CD4-positive, alpha-beta T cell treated with Interleukin-1 beta for 1 hour (primary cell): ENCODE data around the gene RPH3AL.

Source experiments
- DNase-seq, 2 donors: peaks; one replicate each; pipeline ENCODE4 v3.0.0-alpha.2; 2020 to 2022

RPH3AL gene

GRCh38 chr17:193841-194806 lies 158.5 kb downstream of the RPH3AL start:
- no peak for DNase-seq

DNA sequence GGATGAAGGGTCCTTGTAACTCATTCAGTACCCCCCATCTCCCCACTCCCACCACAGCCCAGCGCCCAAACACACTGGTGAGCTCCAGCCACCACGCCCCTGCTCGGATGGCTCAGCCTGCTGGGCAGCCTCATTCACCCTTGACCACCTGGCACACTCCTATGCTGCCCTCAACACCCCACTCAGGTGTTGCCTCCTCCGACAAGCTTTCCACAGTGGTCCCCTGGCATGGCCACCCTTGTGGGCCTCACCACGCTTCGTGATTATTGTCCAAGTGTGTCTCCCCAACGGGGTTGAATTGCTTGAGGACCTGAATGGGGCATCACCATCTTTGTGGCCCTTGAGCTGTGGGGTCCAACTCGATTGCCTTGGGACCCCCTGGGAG lies 159.2 kb downstream of the RPH3AL start:
- no peak for DNase-seq

DNA sequence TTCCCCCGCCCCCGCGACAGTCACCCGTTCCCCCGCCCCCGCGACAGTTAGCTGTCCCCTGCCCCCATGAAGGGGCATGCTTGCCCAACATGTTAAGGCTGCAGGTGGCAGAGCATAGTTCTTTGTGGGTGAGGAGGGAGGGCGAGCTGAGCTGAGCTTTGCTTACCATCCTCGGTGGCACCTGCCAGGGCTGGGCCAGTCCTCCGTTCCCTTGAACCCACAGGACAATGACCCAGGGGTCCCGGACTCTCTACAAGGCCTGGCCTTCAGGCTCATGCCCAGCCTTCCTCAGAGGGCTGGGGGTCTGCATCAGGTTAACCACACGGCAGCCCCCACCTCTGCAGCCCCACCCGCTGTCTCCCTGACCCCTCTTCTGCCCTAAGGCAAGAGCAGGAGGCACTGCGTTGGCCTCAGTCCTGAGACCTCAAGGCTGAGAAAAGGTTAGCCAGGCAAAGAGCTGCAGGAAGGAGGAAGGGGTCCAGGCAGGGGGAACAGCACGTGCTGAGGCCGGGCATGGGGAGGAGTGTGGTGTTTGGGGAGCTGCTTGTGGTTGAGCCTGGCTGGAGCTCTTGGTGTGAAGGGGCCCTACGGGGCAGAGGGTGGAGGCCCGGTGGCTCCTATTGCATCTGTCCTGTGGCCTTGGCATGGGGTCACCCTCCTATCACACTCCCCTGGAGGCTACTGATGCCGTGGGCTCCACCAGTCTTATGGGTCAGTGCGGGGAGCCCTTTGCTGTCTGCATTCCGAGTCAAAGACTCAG lies 159.8 kb downstream of the RPH3AL start:
- DNase-seq: no peak

DNA sequence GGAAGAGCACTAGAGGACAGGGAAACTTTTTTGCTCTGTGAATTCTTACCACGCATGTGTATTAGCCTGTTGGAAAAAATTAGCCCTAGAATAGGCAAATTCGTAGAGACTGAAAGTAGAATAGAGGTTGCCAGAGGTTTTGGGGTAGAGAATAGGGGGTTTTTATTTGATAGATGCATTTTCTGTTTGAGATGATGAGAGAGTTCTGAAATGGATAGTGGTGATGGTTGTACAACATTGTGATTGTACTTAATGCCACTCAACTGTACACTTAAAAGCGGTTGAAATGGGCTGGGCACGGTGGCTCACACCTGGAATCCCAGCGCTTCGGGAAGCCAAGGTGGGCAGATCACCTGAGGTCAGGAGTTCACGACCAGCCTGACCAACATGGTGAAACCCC lies 163.2 kb downstream of the RPH3AL start:
- no peak for DNase-seq

GRCh38 chr17:187130-187529 lies 165.5 kb downstream of the RPH3AL start:
- no peak for DNase-seq

GRCh38 chr17:185445-186138 lies 167.0 kb downstream of the RPH3AL start:
- peak in 1 of 2 donors; percentile 19 for DNase-seq

DNA sequence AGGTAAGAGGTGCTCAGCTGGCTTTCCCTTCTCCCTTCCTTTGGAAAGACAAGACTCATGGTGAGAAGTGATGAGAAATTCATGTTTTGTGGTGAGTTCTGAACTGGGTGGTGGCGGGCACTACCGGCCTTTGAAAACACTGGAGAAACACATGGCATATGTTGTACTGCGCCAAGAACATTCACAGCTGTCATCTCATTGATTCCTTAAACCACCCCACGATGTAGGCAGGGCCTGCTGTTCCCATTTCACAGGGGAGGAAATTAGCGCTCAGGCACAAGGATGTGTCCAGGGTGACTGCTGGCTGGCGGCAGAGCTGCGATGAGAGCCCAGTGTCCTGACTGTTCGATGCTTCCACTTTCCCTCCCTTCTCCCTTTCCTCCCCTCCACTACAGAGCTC lies 169.6 kb downstream of the RPH3AL start:
- no peak for DNase-seq

DNA sequence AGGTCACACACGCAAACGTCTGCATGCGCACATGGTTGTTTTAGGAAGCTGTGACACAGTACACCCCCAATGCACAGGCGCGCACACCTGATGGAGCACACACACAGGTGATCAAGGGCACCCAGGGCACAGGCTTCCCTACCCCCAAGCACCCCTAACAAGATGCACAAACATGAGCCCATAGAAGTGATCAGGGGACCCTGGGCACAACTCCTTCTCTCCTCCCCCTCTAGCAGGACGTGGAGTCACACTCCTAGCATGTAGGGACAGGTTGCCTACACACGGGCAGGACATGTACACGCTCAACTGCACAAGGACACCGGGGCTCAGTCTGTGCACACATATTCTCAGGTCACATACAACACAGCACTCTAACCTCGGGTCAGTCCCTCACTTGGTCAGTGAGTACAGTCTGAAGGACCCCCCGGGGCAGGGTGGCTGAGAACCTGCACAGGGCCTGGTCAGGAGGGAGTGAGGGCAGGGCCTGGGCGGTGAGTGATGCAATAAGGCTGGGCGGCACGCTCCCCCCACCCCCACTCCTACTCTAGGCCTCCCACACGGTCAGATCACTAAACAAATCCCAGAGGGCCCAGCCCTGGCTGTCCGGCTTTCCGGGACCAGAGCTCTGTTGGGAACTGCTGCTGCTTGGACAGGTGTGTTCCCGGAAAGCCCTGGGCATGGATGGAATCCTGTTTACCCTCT lies 170.4 kb downstream of the RPH3AL start:
- DNase-seq: no peak

DNA sequence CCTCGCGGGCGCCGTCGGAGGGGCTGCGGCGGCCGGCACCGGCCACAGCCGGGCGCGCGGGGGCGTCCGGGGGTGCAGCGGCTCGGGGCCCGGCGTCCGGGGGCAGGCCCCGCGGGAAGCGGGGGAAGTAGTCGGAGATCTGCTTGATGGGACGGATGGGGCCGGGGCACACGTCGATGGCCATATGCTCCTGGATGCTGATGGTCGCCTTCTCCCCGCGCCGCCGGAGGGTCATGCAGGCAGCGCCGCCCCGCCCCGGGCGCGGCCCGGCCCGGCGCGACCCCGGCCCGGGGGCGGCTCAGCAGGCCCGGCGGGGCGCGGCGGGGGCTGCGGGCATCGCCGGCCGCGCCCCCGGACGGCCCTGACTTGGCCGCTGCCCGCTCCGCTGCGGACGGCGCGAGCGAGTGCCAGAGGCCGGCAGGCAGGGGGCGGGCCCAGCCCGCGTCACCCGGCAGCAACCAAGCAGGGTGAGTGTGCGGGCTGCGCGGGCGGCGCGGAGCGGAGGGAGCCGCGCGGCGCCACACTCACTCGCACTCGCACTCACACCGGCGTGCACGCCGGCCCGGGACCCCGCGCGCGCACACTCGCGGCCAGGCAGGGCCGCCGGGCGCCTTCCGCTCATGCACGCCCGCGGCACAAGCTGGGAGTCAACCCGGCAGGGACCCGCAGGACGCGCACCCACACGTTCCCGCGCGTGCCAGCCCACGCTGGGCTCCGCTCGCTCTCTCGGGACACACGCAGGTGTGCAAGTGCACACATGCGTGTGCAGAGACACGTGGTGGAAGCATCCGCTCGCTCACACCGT lies 171.2 kb downstream of the RPH3AL start, which contains the start of gene DOC2B:
Gene DOC2B (minus strand): TSS at position 406 of the 805 bp plus-strand sequence. CDS start 171 bp downstream, at position 235.
- peak in 1 of 2 donors; percentile 4 for DNase-seq

- DNase-seq: no peak
Measured at GRCh38 chr17:180381-181244, 172.0 kb downstream of the RPH3AL start.

DNA sequence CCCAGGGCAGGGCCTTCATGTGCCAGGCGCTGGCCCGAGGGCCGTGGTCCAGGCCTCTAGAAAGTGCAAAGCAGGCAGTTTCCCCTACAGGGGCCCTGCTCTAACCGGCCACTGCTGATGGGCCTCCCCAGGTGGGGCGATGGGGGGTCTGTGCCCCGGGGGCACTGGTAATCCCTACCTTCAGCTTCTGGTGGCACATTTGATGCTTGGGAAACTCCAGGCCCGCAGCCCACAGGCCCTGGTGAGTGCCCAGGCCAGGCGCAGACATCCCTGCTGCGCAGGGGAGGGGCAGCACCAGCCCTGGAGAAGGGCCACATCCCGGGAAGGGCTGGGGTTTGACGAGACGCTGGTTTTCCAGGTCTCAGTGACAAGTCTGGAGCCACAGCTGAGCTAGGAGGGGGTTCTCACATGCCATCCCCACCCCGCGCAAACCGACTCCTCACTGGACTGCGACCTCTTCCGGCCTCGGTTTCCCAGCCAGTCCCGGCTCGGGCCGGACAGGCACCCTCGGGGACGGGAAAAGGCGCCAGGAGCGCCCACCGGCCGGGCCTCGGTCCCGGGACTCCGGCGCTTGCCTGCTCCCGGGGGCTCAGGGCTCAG lies 172.7 kb downstream of the RPH3AL start:
- DNase-seq: no peak

DNA sequence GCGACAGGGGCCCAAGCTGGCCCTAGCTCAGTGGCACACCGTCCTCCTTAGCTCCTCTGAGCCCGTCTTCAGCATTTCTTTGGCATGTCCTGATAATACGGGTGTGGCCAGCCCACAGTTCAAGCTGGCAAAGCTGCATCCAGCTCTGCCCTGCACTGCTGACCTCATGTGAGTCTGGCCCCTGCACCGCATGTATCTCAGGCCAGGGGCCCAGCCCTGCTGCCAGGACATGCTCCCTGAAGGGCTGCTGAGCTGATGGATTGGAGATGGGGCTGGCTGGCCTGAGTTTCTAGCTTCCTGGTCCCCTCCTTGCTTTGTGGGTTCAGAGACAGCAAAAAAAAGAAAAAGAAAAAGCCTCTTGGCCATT lies 173.6 kb downstream of the RPH3AL start:
- DNase-seq: no peak

GRCh38 chr17:178292-179065 lies 174.1 kb downstream of the RPH3AL start:
- no peak for DNase-seq

DNA sequence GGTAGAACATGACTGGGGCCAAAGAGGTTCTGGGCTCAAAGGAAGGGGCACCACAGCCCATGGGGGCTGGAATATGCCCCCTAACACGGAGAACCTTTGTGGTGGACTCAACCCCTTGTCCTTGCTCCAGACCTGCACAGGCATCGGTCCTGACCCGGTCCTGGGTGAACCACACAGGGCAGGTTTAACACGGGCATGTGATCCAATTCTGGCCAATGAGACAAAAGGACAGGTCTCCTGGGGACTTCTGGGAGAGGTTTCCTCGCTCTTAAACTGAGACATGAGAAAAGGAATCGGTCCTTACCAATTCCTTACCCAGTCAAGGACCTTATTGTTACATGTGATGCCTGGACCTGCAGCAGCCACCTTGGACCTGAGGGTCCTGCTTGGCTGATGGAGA lies 174.8 kb downstream of the RPH3AL start:
- DNase-seq: no peak

GRCh38 chr17:177155-177554 lies 175.5 kb downstream of the RPH3AL start:
- no peak for DNase-seq

DNA sequence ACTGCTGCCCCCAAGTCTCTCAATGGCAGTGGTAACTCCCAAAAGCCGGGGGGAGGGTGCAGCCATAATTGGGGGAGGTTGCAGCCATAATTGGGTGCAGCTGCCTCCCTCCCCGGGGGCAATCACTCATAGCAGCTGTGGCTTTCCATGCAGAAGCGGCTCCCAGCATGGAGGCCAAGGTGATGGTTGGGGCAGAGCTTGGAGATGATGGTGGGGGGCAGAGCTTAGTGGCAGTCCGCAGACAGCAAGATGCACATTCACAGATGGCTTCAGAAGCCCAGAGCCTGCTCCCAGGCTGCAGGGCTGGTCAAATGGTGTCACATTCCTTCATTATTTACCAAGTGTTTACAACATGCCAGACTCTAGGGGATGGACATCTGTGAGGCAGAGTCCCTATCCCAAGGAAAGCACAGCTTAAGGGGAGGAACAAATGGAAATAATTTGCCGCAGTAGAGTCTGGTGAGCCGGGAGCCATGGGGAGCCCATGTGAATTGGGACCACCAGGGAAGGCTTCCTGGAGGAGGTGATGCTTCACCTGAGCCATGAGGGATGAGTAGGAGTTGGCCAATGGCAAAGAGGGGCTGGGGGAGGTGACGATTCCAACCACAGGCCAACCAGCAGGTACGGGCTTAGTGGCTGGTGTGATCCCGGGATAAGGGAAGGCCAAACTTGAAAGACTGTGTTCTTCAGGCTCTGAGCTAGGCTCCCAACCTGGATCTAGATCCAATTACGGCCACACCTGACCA lies 179.3 kb downstream of the RPH3AL start:
- no peak for DNase-seq

DNA sequence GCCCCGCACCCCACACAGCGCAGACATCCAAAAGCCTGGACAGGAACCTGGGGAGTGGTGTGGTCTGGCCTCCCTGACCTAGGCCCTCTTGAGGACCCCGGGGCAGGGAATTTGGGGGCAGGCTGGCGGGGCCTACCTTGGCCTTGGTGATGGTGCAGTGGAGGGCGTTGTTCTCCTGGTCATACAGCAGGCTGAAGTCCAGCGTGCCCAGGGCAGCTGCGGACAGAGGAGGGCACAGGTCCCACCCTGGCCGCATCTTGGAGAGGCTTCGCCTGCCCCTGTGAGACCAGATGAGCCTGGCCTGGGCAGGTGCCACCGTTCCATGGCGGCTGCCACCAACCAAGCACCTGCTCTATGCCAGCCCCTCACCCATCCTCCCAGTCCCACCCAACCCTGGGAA lies 180.2 kb downstream of the RPH3AL start:
- no peak for DNase-seq

DNA sequence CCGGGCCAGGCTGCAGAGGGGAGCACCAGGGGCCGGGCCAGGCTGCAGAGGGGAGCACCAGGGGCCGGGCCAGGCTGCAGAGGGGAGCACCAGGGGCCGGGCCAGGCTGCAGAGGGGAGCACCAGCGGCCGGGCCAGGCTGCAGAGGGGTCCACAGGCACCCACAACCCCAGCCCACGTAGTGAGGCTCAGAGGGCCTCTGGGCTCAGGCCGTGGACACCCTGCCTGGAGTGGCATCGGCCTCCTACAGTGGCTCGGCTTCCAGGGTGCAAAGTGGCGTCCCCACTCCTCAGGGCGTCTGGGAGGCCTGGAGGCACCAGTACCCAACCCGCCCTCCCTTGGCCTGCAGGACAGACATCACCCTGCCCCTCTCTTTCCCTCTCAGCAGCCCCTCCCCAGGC lies 180.7 kb downstream of the RPH3AL start:
- no peak for DNase-seq
